Stromal cell of bone marrow (primary cell): ENCODE data around the gene EXD2.
A peak's percentile ranks its signal among the peaks of the same experiment; 100 is the strongest.
"Not testable (repeated sequence)": the region's sequence is repeated elsewhere in the genome, so short reads cannot be mapped to it uniquely, and the experiment has no call there.

Experiments used
- DNase-seq: peaks from one replicate; pipeline ENCODE4 v3.0.0-alpha.2; 2012; ENCODE audit warnings: low read depth

Gene EXD2

DNA sequence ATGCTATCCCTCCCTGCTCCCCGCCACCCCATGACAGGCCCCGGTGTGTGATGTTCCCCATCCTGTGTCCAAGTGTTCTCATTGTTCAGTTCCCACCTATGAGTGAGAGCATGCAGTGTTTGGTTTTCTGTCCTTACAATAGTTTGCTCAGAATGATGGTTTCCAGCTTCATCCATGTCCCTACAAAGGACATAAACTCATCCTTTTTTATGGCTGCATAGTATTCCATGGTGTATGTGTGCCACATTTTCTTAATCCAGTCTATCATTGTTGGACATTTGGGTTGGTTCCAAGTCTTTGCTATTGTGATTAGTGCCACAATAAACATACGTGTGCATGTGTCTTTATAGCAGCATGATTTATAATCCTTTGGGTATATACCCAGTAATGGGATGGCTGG lies 86.1 kb downstream of the EXD2 start:
- DNase-seq: not testable (repeated sequence)

DNA sequence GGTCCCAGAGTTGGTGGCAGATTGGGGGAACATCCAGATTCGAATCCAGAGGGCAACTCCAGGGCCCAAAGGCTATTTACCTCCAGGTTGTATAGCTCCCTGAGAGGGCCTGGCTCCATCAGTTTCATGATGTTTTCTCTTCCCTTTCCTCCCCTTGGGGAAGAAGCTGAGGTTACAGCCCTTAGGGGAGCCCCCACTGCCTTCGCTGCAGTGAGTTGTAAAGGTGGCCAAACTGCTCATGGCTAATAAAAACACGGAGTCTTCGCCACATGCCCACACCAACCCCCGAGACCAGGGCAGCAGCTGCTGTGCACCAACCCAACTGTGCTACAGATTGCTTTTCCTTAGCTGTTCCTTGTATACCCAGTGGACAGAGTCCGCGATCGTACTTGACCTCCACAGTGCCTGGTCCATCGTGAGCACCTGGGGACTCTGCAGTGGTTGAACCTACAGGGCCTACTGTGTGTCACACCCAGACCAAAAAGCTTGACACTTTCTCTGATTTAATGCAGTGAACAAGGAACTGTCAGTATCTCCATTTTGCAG lies 89.5 kb downstream of the EXD2 start:
- no peak for DNase-seq

DNA sequence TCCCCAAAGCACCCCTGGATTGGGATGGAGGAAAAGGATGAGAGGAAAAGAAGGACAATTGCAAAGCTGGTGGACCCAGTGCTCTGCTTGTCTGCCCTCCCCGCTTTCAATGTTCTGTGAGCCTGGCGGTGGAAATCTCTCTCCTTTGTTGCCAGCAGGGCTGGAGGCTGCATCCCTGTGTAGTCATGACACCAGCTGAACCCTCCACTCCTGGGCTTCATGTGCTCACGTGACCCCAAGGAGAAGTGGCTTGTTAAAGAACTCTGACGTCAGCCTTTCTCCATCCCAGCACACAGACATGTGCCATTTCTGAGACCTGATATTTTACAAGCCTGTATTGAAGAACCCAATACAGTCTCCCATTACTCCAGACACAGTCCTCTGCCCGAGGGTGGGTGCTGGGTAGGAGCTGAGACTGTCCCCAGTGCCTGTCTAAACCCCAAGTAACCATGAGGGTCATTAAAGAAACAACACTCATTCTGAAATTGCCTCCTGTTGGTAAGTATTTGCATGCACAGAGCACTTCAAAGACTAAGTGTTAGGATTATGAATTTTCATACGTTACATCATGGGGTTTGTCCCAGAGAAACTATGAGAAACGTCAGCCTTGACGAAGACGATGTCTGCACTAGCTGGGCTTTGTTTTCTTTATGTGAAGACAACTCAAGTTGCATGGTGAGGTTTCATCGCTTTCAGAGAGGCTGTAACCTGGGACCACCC lies 90.3 kb downstream of the EXD2 start:
- no peak for DNase-seq

DNA sequence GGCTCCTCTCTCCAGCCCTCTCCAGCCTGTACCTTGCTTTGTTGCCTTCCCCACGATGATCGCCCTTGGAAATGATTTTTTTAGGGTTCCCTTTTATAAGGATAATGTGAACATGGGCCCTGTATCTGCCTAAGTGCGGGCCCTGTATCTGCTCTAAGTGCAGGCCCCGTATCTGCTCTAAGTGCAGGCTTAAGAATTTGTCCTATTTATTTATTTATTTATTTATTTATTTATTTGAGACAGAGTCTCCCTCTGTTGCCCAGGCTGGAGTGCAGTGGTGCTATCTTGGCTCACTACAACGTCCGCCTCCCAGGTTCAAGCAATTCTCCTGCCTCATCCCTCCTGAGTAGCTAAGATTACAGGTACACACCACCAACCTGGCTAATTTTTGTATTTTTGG lies 91.2 kb downstream of the EXD2 start:
- no peak for DNase-seq

DNA sequence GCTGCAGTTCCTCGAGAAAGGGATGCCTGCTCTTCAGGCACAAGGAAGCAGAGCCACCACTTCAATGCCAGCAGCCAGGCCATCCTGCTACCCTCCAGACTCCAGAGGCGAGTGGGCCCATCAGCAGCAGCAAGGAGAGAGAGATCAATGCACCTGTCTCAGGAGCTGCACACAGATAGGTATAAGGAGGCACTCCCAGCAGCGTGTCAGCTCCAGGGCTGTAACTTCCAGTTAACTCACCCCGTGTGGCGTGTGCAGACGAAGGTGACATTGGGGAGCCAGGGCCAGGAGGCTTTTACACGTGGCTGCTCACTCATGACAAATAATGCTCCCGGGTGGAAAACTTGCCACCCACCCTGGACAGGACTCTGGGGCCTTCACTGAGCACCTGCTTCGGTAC lies 92.9 kb downstream of the EXD2 start:
- no peak for DNase-seq

DNA sequence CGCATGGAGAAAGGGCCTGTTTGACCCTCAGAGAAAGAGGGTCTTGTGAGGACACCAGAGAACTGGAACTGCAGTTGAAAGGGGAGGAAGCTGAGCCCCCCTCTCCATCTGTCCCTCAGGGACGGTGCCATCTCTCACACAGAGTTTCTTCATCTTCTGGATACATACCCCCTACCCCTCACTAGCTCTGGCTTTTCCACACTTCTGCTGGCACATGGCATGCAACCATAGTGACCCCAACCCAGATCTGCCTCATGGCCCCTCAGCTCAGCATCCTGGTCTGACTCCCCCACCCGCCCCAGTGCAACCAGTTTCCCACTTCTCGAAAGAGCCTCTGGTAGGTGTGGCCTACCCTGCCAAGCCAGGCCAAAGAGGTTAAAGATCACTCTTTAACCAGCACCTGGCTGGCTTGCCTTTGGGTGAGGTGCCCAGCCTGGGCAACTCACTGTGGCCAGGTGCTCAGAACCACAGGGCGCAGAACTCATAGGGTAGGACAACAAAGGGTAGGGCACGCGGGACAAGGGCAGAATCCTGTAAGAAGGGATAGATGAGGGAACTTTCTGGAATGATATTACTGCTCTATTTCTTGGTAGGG lies 94.5 kb downstream of the EXD2 start:
- no peak for DNase-seq

DNA sequence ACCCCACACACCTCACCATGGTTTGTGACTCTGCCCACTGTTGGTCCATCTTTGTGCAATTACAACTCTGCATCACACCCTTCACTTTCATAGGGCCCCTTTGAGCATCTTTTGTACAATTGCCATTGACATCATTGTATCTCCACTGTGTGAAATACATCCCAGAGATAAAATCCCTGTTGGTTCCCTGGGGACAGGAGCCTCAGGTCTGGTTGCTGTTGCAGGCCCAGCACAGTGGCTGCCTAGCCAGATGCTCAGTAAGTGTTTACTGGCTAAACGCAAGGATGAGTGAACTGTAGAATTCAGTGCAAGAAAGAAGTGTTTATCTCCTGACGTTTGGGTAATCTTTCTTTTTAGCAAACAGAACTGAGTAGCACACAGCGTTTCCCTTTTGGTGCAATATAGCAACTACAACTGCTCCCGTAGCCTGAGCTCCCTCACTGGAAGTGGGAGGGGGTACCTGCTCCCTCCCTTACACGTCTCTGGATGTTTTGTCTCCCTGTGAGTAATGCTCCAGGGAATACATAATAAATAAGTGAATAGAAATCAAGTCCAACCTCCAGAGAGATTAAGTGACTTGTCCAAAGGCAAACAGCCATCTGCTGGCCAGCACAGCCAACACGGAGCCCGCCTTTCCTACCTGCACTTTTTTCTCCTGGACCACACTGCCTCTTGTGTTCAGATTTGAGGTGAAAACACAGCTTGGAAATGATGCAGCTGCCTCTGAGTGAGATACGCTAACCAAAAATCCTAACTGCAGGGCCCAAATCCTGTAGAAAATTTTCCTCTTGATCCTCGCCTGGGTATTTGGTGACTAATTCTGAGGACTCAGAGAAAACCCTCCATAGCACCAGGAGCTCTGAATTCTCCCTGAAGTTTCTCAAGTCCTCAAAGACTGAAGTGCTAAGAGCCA lies 96.1 kb downstream of the EXD2 start:
- no peak for DNase-seq

DNA sequence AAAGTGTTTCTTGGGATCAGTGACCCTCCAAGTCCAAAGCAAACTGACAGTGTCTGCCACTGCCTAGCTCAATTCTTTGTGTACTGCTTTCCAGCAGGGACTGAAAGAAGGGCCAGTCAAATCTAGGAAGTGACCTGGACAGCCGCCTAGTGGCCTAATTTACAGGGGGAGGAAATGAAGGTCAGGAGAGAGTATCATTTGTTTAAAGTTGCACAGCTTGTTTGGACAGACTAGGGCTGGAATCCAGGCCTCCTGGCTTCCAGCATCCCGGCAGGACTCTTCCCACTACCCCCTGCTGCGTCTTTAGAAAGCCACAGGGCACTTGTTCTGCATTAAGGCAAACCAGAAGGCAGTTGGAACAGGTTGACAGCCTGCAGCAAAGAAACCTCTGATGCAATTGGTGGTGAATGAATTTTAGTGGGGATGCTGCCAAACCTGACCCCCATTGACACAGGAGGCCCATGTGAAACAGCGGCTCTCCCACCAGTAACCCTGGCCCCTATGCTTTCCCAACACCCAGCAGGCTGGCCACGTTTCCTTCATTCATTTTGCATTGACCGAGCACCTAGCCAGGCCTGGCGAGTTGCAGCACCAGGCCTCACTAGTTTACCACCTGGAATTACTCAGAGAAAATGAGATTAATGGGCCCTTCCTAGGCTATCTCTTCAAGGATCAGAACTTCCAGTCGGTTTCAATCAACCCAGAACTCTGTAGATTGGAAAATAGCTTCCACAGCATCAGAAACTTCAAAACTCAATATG lies 96.9 kb downstream of the EXD2 start:
- peak; percentile 29 for DNase-seq

DNA sequence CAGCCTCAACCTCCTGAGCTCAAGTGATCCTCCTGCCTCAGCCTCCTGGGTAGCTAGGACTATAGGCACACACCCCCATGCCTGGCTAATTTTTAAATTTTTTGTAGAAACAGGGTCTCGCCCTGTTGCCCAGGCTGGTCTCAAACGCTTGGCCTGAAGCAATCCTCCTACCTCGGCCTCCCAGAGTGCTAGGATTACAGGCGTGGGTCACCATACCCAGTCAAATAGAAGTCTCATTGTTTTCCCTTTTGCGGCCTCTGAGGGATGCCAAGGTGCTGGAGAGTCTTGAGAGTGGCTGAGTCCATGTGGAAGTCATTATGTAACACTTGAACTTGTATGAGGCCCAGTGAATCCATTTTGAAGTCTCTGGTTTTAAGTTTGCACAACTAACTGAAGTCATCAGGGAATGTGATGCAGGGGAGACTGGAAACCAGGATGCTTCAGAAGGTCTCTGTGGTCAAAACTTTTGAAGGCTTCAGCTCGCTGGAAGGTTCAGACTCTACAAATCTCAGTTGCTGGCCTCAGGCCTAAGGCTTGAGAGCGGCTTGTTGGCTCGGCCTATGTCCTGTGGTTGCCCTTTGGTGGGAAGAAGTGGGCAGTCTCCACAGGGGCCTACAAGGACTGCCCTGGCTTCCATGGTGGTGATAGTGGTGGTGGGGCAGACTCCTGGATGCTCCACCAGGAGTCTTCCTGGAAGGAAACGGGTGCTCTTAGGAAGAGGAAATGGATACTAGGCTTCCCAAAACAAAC lies 97.8 kb downstream of the EXD2 start:
- no peak for DNase-seq

DNA sequence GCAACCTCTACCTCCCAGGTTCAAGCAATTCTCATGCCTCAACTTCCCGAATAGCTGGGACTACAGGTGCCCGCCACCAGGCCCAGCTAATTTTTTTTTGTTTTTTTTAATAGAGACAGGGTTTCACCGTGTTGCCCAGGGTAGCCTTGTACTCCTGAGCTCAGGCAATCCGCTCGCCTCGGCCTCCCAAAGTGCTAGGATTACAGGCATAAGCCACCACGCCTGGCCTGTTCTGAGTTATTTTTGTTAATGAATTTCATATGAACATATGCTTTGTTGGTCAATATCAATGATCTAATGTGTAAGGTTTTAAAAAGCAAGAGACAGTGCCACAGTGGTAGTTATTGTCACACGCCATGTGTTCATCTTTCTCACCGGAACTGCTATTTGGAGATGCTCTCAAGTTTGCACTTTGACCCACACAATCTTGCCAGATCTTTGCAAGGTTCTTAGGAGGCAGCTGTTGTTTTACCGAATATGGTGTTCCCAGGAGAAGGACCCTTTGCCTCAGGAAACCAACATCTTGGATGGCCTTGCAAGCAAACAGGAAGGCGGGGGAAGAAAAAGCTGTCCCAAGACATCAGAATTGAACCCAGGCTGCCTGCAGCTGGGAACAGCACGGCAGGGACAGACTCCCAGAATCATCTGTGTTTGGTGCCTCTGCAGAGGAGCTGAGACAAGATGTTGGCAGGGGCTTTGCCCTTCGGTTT lies 98.7 kb downstream of the EXD2 start:
- no peak for DNase-seq

DNA sequence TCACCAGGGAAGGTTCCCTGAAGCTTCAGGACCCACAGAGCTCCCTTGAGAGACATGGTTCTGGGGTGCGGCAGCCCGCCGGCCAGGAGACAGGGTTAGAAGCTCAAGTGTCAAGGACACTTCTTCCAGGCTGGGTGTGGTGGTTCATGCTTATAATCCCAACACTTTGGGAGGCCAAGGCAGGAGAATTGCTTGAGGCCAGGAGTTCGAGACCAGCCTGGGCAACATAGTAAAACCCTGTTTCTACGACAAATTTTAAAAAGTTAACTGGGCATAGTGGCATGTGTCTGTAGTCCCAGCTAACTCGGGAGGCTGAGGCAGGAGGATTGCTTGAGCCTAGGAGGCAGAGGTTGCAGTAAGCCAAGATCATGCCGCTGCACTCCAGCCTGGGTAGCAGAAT lies 99.6 kb downstream of the EXD2 start:
- DNase-seq: not testable (repeated sequence)

DNA sequence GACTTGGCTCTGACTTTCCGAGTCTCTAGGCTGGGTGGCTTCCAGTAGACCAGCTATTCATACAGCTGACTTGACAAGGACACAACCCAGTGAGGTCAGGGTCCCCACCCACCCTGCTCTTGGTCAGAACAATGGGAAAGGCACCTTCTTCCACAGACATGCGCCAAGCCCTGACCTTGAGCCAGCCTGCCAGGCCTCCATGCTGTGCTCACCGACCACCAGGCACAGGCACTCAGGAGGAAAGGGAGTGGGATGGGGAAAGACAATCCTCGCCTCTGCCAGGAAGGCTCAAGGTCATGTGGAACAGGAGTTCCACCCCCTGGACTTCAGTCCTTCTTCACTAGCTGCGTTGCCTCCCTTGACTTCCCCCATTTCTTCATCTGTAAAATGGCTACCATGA lies 100.1 kb downstream of the EXD2 start:
- DNase-seq: no peak

DNA sequence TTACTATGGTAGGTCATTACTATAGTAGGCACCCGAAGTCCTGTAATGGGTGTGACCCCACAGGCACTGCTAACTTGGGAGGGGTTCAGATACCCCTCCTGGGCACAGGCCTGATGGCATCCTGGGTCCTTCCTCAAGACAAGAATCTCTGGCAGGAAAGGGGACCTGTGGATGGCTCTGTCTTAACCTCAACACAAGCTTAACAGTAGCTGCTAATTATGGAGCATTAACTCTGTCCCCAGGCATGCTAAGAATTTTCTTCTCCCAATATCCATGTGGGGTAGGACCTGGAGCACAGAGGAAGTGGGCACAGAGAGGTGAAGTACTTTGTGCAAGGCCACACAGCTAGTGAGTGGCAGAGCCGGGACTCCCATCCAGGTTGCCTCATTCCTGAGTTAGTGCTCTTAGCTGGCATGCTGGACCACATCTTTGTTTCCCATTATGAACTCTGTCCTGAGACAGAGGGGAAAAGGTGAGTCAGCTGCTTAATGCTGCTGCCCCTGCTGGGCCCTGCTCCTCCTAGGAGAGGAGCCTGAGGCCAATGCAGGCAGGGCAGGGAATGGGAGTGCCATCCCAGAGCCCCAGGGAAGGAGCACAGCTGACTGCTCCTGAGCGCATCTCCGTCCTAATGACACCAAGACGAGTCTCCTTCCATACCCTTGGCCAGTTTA lies 100.7 kb downstream of the EXD2 start:
- no peak for DNase-seq
